Epithelial cell of esophagus (primary cell): ENCODE measurements around the gene IGFLR1.

Experiments used
- DNase-seq: peaks from one replicate; pipeline ENCODE4 v3.0.0; 2010; ENCODE audit warnings: low read depth
- H3K4me3 ChIP-seq: 2 replicates; pipeline ENCODE4 v1.5.1; 2011; ENCODE audit warnings: mild to moderate bottlenecking, low read length, control low read depth
- TF ChIP-seq, protein P1 (sequence below): IDR thresholded peaks from 2 replicates; pipeline ENCODE4 v1.5.1; 2011; ENCODE audit warnings: low read depth, mild to moderate bottlenecking, low read length, control low read depth, inconsistent platforms; ENCODE audit not compliant: insufficient read depth; ENCODE audit errors: missing control alignments

Gene IGFLR1

DNA sequence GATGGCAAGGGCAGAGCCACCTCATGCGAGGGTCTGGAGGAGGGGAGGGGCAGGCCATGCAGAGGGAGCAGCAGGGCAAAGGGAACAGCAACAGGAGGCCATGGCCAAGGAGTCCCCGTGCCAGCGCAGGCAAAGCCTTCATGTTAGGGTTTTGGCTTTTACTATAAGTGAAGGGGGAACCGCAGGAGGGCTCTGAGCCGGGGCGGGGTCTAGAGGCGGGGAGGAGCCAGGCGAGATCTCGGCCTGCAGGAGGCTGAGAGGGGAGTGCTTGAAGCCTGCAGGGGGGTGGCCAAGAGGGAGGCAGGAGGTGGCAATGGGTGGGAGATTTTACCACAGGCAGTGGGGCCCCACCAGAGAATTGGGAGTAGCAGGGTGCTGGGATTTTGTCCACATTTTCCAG lies 39.4 kb upstream of the IGFLR1 start:
- no peak for DNase-seq
- TF ChIP-seq, protein P1, sequence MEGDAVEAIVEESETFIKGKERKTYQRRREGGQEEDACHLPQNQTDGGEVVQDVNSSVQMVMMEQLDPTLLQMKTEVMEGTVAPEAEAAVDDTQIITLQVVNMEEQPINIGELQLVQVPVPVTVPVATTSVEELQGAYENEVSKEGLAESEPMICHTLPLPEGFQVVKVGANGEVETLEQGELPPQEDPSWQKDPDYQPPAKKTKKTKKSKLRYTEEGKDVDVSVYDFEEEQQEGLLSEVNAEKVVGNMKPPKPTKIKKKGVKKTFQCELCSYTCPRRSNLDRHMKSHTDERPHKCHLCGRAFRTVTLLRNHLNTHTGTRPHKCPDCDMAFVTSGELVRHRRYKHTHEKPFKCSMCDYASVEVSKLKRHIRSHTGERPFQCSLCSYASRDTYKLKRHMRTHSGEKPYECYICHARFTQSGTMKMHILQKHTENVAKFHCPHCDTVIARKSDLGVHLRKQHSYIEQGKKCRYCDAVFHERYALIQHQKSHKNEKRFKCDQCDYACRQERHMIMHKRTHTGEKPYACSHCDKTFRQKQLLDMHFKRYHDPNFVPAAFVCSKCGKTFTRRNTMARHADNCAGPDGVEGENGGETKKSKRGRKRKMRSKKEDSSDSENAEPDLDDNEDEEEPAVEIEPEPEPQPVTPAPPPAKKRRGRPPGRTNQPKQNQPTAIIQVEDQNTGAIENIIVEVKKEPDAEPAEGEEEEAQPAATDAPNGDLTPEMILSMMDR, result no peak
- H3K4me3 ChIP-seq, result no peak overlapping the region

DNA sequence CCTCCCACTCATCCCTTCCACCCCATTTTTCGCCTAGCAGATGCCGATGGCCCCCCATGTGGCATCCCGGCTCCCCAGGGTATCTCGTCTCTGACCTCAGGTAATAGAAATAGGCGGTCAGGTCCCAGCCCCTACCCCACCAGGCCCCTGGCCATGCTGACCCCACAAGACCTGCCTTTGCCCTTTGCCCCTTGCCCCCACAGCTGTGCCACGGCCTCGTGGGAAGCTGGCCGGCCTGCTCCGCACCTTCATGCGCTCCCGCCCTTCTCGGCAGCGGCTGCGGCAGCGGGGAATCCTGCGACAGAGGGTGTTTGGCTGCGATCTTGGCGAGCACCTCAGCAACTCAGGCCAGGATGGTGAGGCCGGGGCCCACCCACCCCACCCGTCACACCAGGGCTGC lies 38.5 kb upstream of the IGFLR1 start:
- no peak for DNase-seq
- H3K4me3 ChIP-seq, result no peak overlapping the region
- TF ChIP-seq, protein P1, result no peak

DNA sequence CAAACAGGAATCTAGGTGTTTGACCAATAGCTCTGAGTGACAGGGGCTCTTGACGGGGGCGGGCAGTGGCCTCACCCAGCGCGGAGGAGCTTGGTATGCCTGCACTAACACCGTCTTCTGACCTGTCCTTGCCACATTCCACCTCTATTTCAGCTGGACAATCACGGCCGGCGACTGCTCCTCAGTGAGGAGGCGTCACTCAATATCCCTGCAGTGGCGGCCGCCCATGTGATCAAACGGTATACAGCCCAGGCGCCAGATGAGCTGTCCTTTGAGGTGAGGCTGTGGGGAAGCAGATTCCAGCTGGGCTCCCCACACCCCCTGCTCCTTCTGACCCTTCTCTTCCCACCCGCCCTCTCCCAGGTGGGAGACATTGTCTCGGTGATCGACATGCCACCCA lies 37.8 kb upstream of the IGFLR1 start:
- TF ChIP-seq, protein P1, result no peak
- H3K4me3 ChIP-seq, result no peak overlapping the region
- DNase-seq, result no peak

DNA sequence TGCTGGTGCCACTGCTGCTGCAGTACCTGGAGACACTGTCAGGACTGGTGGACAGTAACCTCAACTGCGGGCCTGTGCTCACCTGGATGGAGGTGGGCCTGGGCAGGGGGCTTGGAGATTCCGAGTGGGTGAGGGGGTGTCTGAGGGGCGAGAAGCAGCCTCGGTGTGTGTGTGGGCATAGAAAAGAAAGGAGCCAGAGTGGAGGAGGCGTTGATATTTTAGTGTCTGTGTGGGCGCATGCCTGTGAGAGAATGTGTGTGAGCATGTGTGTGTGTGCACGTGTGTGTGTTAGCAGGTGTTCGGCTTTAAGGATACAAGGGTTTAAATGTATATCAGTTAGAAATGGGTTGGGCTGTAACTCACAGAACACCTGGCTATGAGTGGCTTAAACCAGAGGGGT lies 36.8 kb upstream of the IGFLR1 start:
- no peak overlapping the region for H3K4me3 ChIP-seq
- no peak for DNase-seq
- TF ChIP-seq, protein P1, result no peak

DNA sequence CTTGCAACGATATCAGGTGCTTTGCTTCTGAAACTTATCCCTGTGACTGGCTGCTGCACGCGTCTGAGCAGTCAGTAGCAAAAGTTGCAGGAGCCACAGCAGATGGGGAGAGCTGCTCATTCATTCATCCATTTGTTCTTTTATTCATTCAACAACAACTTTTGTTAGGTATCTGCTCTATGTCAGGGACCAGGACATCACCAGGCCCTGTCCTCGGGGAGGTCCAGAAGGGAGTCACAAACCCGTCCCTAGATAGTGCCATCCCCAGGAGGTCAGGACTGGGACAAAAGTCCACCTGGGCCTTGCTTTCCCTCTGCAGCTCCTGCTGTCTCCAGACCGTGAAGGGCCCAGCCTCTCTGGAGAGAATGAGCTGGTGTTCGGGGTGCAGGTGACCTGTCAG lies 35.7 kb upstream of the IGFLR1 start:
- DNase-seq, result no peak
- TF ChIP-seq, protein P1, result no peak
- H3K4me3 ChIP-seq, result no peak overlapping the region

DNA sequence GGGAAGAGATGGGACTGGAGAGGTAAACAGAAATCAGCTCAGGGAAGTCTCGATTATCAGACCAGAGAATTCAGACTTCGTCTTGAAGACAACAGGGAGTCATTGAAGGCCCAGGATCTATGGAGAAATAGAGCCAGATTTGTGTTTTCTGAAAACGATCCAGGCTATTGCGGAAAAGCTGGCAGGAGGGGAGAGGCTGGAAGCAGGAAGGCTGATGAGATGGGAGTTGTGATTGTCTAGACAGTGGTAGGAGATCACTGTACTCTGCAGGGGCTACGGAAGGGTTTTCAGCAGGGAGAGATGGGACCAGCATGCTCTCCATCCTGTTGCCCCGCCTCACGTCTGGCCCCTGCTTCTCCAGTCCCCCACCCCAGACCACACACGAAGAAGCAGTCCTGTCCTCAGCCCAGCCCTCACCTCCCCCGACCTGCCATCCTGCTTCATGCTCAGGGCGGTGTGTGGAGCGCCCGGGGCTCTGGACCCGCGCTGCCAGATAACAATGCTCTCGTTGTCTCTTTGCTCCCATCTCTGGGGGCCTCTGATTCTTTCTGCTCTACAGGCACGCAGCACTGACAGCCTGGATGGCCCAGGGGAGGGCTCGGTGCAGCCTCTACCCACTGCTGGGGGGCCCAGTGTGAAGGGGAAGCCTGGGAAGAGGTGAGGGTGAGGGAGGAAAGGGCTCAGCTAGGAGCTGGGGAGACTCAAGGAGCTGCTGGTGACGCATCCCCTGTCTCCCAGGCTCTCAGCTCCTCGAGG lies 35.0 kb upstream of the IGFLR1 start:
- TF ChIP-seq, protein P1, result no peak
- no peak for DNase-seq
- no peak overlapping the region for H3K4me3 ChIP-seq
